HG03108 (cell line): Measurements from ENCODE around the gene GNLY.
"Not testable (repeated sequence)": the region's sequence is repeated elsewhere in the genome, so short reads cannot be mapped to it uniquely, and the experiment has no call there.

Source experiments
- ATAC-seq: cut with Tn5 transposase; IDR thresholded peaks from one replicate; pipeline ENCODE4 v1.9.1; 2021; ENCODE audit warnings: moderate library complexity; ENCODE audit not compliant: unreplicated experiment

Gene GNLY

DNA sequence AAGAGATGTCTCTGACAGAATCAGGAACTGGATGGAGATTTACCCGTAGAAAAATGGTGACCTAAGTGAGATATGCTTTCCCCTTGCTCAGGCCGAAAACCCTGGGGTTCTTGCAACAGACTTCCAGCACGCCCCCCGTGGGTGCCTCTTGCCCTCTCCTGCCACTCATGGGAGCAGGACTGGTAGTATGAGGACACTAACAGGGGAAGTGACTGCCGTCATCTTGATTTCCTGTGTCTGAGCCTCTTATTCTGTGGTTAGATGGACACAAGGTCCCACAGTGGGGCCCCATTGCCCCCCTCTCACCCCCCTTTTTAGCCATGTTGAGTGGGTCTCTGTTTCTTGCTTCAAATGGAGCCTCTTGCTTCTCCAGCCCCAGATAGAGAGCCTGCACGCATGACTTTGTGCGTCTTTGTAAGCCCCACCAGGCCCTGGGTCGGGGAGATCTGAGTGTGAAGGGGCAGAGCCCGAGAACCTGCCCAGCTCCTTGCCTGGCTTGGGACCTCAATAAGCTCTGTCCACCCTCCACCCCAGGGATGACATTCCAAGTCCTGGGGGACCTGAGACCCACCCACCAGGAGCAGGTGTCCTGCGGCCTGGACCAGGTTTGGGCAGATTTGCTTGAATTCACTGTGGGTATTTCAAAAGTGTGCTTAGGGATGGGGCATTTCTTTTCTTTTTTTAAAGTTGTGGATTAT lies 12.6 kb downstream of the GNLY start:
- ATAC-seq: no peak

DNA sequence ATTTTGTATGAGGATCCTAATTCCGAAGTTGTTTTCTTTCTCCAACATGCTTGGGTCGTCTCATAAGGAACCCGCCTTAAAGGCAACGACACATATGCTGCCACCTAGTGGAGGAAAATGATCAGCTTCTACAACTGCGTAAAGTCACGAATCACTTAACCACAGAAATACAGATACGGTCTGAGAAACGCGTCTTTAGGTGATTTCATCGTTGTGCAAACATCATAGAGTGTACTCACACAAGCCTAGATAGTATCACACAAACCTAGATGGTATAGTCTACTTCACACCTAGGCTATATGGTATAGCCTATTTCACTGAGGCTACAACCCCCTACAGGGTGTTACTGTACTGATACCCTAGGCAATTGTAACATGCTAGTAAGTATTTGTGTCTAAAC lies 13.1 kb downstream of the GNLY start:
- no peak for ATAC-seq

DNA sequence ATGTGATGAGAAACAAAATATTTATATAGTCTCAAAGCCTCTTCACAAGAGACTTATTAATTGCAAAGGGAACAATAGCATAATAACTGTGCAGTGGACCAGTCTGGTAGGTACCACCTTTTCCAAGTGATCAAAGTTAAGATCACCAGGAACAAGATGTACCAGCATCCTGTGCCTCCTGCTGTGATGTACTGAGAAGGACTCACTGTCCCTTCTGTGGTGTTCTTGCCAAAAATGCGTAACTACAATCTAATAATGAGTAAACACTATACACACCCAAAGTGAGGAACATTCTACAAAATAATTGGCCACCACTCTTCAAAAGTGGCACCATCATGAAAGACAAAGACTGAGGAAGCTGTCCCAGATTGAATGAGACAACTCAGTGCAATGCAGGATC lies 14.5 kb downstream of the GNLY start:
- ATAC-seq: no peak

DNA sequence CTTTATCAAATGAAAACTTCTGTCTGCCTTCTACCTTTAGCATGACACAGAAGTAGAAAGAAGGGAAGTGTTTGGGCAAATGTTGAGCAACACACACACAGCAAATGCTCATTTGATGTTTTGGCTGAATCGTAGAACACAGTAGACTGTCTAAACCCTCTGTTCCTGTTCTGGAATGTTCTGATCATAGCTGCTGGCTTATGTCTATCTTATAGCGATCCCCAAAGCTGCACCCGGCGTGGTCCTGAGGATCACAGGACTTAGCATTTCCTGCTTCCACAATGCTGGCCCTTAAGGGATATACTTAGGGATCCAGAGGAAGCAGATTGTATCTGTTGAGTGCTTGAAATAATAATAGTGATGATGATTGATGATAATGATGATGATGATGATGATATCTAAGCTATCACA lies 15.2 kb downstream of the GNLY start:
- ATAC-seq: no peak

DNA sequence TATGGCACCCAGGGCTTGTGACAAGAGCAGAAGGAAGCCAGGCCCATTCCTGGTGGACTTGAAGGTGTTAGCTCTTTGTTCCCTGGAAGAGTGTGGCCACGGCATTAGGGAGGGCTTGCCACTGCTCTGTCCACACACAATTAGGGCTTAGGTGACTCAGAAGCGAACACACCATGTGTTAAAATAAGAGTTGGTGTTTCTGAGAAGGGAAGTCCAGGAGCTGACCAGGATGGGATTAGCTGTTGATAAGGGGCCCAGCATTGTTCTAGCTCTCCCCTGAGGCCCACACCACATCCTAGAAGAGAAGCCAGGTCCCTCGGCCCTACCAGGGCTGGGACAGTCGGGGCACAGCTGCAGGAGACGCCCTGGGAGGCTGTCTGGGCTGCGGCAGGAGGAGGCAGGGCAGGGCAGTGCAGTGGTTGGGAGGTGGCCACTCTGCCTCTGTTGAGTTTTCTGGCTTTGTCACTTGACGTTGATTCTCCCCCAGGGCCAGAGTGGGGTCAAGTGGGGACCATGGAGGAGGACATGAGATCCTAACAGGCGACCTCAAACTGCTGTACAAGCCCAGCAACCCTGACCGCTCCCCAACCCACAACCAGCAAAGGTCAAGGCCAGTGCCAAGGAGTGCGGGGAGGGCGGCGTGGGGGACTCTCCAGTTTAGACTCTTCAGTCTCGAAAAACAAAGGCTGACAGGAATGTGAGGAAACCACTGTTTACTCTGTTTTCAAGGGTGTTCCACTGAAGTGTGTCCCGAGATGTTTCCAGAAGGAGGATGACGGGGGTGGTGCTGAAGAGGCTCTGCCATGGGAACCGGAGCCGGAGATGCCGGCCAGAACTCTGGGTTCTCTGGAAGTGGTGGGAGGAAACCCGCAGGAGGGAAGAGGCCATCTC lies 16.8 kb downstream of the GNLY start:
- ATAC-seq: no peak

DNA sequence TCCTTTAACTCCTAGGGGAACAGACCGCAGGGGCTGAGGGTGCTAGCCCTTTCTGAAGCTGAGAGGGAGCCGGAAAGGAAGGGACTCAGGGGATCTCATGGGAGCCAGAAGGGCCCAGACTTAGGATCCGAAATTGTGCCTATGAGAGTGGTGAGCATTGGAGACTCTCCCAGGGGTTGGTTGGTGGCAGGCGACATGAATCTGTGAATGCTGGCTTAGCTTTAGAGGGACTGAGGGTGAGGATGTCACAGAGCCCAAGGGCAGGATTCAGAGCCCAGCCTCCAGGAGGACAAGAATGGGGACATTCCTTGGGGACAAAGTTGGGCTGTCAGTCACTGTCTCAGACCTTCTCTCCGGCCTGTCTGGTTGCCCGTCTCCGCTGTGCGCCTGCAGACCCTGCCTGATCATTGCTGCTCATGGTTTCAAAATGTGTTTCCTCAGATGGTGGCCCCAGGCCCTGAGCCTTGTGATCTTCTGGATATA lies 17.5 kb downstream of the GNLY start:
- no peak for ATAC-seq

DNA sequence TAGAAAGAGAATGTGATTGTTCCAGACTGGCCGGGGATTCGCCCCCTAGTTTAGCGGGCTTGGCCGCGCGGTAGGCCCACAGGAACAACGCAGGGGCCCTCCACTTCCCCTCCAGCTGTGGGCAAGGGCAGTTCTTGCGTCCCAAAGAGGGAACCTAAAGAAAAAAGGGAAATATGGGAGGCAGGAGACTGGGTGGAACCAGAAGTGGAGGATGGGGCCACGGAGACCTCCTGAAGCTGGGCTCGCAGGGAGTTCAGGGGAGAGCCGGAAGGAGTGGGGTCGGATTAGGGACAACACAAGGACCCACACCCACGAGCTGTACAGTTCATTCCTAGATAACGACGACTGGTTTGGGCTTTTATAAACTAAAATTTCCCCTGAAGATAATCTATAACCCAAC lies 18.2 kb downstream of the GNLY start:
- no peak for ATAC-seq

DNA sequence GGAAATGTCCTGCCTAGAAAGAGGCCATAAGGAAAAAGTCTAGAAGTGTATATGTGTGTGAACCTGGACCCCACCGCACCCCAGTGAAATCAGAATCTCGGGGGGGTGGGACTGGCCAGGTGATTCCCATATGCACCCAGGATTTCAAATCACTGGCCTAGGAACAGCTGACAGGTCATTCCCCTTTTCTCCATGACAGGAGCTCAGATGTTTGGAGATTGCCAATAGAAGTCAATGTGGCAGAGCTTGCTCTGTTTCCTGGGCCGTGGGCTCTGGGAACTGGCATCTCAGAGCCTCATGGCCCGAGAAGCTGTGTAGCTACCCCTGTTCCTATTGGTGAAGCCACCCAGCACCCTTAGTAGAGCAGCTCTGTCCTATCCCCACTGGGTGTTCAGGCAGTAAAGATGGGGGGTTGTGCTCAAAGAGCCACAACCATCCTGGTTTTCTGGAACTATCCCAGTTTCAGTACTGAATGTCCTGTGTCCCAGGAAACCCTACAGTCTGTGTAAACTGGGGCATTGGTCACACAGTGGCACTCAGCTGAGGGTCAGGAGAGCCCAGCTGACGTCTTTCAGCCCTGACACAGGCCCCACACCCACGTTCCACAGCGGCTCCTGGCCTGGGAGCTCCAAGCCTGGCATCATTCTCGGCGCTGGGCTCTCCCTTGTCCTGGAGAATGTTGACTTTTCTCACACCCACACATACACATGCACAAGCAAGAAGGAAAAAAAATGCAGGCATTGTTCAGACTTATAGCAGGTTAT lies 18.9 kb downstream of the GNLY start:
- no peak for ATAC-seq

DNA sequence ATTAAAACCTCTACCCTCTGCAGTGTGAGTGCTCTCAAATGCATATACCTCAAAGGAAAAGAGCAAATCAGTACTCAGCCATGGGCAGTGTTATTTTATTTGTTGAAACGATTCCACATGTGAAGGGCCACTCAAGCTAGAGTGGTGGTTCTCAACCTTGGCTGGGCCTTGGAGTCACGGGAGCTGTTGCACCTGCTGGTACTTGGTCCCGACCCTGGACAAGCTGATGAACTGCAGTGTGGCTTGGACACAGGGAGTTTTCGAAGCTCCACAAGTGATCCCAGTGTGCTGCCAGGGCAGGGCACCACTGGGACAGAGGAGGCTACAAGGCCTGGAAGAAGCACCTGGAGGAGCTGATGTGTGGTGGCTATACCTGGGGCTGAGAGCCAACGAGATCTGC lies 19.7 kb downstream of the GNLY start:
- no peak for ATAC-seq

DNA sequence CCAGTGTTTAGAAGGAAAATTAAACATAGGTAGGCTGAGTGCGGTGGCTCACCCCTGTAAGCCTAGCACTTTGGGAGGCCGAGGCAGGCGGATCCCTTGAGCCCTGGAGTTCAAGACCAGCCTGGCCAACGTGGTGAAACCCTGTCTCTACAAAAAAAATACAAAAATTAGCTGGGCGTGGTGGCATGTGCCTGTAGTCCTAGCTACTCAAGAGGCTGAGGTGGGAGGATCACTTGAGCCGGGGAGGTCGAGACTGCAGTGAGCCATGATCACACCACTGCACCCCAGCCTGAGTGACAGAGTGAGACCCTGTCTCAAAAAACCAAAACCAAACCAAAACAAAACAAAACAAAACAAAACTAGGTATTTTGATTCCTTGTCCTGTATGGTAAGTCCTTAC lies 20.3 kb downstream of the GNLY start:
- ATAC-seq: not testable (repeated sequence)

DNA sequence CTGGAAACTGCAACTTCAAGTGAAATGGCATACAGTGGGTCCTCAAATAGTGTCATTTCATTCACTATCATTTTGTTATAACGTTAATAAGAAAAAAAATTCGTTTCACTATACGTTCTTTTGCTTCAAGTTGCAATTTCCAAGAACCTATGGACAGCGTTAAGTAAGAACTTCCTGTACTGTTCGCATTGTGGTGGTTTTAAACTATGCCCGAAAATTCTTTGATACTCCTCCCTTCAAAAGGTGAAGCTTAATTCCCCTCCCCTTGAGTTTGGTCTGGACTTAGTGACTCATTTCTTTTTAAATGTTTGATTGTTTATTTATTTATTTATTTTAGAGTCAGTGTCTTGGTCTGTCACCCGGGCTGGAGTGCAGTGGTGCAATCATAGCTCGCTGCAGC lies 20.7 kb downstream of the GNLY start:
- no peak for ATAC-seq

DNA sequence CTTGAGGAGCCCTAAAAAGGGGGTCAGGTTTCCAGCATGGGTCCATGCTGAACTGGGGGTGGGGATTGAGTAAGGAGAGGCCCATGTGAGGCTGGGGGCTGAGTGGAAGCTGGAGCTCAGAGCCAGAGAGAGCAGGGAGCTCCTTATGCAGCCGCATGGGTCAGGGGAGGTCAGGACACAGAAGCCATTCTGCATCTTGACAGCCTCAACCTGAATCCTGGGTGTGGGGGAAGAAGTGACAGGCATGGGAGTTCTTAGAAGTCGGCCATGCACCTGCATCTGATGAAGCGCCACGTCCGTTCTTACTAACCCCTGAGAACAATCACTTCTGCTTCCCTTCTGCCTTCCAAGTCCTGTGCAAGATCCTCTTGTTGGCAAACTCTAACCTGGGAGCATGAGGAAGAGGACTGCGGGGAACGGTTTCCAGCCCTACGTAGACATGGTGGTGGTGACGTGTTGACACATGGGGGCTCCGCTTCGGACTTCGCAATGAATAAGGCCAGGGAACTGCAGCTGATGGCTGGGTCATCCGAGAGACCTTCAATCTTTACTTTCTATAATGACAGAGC lies 22.3 kb downstream of the GNLY start:
- no peak for ATAC-seq

DNA sequence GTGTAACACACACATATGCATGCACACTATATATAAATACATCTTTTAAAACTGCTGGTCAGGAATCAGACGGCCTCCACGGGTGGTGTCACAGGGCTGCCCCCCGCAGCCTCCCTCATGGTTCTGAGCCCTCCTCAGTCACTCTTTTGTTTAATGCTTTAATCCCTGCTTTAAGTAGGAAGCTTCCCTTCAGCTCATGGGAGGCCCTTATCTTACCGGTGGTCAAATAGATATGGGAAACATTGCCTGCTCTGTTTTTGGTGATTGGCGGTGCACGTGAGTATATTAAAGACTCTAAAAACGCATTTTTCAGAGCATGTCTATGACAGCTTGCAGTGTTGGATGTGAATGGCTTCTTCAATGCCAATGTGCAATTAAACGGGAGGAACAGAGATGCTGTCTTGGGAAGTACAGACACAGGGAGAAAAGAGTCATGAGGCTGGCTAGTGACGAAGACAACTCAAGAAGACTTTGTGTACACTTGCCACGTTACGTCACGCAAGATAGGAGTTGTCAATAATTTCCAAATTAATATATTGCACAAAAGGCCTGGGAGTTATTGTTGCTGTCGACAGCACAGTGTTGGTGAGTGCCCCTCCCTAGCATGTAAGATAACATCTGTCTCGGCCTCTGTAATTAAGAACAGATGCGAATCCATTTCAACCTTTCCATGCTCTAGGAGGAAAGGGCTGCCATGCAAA lies 23.3 kb downstream of the GNLY start:
- no peak for ATAC-seq

DNA sequence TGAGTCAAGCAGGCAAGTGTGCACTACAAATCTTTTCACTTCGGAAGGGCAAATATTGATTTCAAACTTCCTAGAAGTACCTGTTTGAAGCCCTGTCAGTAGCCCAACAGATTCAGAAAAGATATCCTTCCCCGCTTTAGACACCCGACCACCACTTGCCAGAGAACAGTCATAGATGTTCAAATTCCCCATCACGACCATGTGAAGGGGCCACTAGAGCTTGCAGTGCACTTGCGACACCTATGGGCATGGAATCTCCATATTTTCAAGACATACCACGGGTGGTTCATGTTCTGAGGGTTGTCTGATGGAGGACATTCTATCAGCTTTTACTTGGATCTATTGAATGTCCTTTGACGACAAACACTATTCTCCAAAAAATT lies 23.8 kb downstream of the GNLY start:
- no peak for ATAC-seq

DNA sequence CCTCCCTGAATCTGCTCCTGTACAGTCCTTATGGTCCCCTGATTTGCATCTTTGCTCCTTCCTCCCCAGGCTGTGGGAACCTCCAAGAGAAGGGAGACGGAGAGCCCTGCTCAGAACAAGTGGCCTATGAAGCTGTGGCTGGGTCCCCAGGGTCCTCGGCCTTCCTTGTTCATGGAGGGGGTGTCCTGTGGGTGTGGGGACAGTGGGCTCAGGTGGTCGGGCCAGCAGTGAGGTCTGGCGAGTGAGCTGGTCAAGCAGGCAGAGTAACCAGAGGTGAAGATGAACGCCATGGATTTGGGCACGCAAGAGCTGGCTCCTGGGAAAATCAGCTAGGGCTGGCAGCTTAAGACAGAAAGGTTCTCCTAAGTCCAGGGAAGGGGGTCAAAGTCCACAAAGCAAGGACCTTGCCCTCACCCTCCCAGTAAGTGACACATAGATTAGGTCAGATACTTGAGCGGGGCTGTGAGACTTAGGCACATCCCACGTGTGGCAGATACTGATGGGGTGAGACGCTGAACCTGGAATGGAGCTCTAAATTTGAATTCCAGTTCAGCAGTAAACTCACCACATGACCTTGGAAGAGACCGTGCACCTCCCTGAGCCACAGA lies 24.8 kb downstream of the GNLY start:
- no peak for ATAC-seq

DNA sequence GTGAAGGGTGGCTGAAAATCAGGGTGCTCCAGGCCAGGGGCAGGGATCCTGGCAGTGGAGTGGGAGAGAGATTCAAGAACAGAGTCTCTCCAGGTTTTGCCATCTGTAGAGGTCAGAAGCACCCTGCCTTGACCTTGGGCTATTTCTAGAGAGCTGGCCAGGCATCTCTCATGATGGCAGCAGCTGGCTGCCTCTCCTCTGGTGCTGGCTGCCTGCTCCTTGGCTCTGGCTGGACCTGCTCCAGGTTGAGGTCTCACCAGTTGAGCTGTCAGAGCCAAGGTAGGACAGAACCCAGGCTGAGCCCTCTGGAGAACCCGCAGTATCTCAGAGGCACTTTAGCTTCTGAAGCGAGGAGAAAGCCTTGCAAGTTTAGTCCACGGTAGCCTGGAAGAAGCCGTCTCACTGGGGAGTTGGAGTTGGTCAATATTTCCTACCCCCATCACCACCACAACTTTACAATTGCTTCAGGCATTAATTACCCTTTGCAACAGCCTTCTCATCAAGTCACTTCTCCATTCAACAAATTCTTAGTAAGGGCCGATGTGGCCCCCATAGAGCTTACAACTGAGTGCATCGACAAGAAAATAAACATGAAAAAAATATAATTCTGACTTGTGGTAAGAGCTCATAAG lies 25.6 kb downstream of the GNLY start:
- ATAC-seq: no peak

DNA sequence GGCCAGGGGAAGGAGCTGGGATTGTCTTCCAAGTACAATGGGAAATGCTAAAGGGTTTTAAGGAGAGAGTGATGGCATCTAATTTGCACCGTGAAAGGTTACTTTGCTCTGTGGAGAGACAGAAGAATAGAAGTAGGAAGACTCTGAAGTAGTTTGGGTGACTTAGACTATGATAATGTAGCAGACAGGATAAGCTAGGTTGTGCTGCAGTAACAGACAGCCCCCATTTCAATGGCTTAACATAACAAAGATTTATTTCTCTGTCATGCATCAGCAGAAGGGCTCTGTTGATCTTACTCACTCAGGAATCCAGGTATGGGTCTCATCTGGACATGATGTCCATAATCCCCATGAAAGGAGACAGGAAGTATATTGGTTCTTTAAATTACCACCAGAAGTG lies 26.4 kb downstream of the GNLY start:
- ATAC-seq: no peak

DNA sequence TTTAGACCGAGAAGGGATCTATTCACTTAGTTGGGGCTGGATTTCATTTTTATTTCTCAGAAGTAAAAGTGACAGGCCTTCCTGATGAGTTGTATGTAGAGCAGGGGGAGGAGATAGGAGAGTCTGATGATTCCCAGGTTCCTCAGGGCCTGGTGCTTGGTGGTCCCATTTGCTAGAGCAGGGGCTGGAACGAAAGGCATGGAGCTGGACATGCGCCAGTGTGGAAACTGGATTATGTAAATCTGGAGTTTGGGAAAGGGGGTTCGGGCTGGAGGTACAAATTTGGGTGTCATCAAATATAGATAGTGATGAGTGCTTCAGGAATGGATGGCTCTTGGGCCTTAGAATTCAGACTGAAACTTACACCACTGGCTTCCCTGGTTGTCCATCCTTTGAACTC lies 27.5 kb downstream of the GNLY start:
- no peak for ATAC-seq

DNA sequence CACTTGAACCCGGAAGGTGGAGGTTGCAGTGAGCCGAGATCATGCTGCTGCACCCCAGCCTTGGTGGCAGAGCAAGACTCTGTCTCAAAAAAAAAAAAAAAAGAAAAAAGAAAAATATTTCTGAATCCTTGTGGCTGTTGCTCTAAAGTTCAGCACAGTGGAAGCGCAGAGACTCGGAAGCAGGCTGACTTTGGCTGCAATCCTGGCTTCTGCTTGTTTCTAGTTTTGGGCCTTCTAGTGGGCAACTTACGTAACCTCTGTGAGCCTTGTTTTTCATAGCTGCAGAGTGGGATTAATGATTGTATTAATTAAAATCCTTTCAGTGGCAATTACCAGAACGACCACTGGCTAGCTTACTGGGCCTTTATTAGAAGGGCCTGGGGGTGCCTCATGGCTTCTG lies 28.4 kb downstream of the GNLY start:
- no peak for ATAC-seq
